Omental fat pad (tissue), 4 donors: ENCODE measurements around the gene GPR87. TPM values are rescaled to one million over a fixed set of nuclear protein-coding genes. Genes with fewer than 3 reads are reported as not detected.

Experiments used
- ATAC-seq: fragments of 150-250 bp; one replicate; pipeline ENCODE4 v1.9.1; 2016; ENCODE audit warnings: mild to moderate bottlenecking, moderate library complexity; ENCODE audit not compliant: low FRiP score
- DNase-seq: peaks from one replicate; pipeline ENCODE4 v3.0.0-alpha.2; 2019; ENCODE audit warnings: low spot score
- CTCF ChIP-seq, 3 donors: fragments of 450-650 bp; IDR thresholded peaks; one replicate each; pipeline ENCODE4 v1.5.1; 2016 to 2017; ENCODE audit warnings: antibody characterized with exemption in 3 of 3, mild to moderate bottlenecking in 3 of 3, moderate library complexity in 2 of 3
- total RNA-seq, 4 donors: library from RNA; depleted of rRNA; stranded (reverse); fragments of >200 nt; gene quantifications; one replicate each; pipeline ENCODE4 v1.1.0, GENCODE V29; 2016

Gene GPR87
- total RNA-seq, 4 donors from 2014 or later = not detected

GRCh38 chr3:151265866-151266265 lies 50.8 kb downstream of the GPR87 start:
- TF ChIP-seq CTCF (IDR thresholded peaks at IDR 0.05) = no peak
- ATAC-seq (no peak), DNase-seq (no peak)

- no peak for ATAC-seq
- no peak for DNase-seq
Measured at GRCh38 chr3:151265166-151265565, 51.5 kb downstream of the GPR87 start.

GRCh38 chr3:151264605-151265004 lies 52.0 kb downstream of the GPR87 start:
- ATAC-seq (no peak), DNase-seq (no peak)
- TF ChIP-seq CTCF (IDR thresholded peaks at IDR 0.05) = no peak

More at GRCh38 chr3:151265166-151265565, 51.5 kb downstream of the GPR87 start:
- no peak for TF ChIP-seq CTCF (IDR thresholded peaks at IDR 0.05)

GRCh38 chr3:151262871-151263525 lies 53.6 kb downstream of the GPR87 start:
- ATAC-seq = no peak
- TF ChIP-seq CTCF (IDR thresholded peaks at IDR 0.05) = no peak

GRCh38 chr3:151259664-151260063 lies 57.0 kb downstream of the GPR87 start:
- no peak for DNase-seq
- ATAC-seq = no peak
- no peak for TF ChIP-seq CTCF (IDR thresholded peaks at IDR 0.05)

More at GRCh38 chr3:151262871-151263525, 53.6 kb downstream of the GPR87 start:
- DNase-seq = no peak

GRCh38 chr3:151256749-151257148 lies 59.9 kb downstream of the GPR87 start:
- TF ChIP-seq CTCF (IDR thresholded peaks at IDR 0.05) = no peak
- no peak for DNase-seq
- no peak for ATAC-seq

- no peak for TF ChIP-seq CTCF (IDR thresholded peaks at IDR 0.05)
- ATAC-seq (no peak), DNase-seq (no peak)
Measured at GRCh38 chr3:151248772-151249337, 67.8 kb downstream of the GPR87 start.
